ENCODE data around the gene KCNG1.

- TF ChIP-seq CTCF (IDR thresholded peaks at IDR 0.05; ENCODE audit: low read length): no peak
- no peak for TF ChIP-seq EZH2 (IDR thresholded peaks at IDR 0.05; ENCODE audit: borderline replicate concordance, low read length)
Observed at GRCh38 chr20:51010043-51010365, 12.9 kb downstream of the KCNG1 start.
